ENCODE data around the gene SANBR.
A peak's percentile ranks its signal among the peaks of the same experiment; 100 is the strongest.

The SANBR gene

DNA sequence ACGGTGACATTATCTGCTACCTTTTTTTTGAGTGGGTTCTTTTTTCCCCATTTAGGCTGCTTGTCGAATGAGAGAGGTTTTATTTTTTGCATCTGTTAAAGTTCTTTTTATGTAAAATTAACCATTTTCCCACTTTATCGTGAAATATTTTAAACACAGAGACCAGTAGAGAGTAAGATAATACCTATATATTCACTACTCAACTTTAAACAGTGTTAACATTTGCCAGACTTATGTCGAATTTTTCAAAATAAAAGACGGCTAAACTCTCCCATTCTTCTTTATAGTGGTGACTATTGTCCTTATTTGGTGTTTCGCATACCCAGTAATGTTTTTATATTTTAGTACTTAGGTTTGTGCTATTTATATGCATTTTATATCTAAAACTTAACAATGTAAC lies 46.9 kb upstream of the SANBR start:
- peaks cover 3% of the 10 kb centered on the region; the same call in 1 of the 2 replicates for H3K36me3 ChIP-seq (ENCODE audit: insufficient read depth, low read length)
- H3K27me3 ChIP-seq (ENCODE audit: insufficient read depth, low read length, poor library complexity, severe bottlenecking) = no peaks in the 10 kb centered on the region
- H3K9me3 ChIP-seq (ENCODE audit: insufficient read depth, low read depth, low read length) = no peaks in the 10 kb centered on the region
- H3K4me3 ChIP-seq (ENCODE audit: low read length, poor library complexity, severe bottlenecking) = peak overlapping the region; percentile 96
- H2AFZ ChIP-seq (ENCODE audit: low read length) = no peak overlapping the region; the same call in 1 of the 2 replicates
- H3K9me2 ChIP-seq (replicated peaks; ENCODE audit: low read depth, low read length) = no peaks in the 10 kb centered on the region
- no peak for TF ChIP-seq EZH2phosphoT487 (IDR thresholded peaks at IDR 0.05; ENCODE audit: borderline replicate concordance)
- TF ChIP-seq, protein P1, sequence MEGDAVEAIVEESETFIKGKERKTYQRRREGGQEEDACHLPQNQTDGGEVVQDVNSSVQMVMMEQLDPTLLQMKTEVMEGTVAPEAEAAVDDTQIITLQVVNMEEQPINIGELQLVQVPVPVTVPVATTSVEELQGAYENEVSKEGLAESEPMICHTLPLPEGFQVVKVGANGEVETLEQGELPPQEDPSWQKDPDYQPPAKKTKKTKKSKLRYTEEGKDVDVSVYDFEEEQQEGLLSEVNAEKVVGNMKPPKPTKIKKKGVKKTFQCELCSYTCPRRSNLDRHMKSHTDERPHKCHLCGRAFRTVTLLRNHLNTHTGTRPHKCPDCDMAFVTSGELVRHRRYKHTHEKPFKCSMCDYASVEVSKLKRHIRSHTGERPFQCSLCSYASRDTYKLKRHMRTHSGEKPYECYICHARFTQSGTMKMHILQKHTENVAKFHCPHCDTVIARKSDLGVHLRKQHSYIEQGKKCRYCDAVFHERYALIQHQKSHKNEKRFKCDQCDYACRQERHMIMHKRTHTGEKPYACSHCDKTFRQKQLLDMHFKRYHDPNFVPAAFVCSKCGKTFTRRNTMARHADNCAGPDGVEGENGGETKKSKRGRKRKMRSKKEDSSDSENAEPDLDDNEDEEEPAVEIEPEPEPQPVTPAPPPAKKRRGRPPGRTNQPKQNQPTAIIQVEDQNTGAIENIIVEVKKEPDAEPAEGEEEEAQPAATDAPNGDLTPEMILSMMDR (conservative IDR thresholded peaks at IDR 0.05; ENCODE audit: low read length) = no peak
- H3K4me2 ChIP-seq (ENCODE audit: low read depth, low read length, poor library complexity, severe bottlenecking) = peak overlapping the region; percentile 99
- H3K79me2 ChIP-seq (ENCODE audit: insufficient read depth, low read length) = peaks cover 74% of the 10 kb centered on the region
- H3K9ac ChIP-seq (ENCODE audit: low read depth, low read length, poor library complexity, severe bottlenecking) = peak overlapping the region; percentile 82
- H3K4me1 ChIP-seq (ENCODE audit: insufficient read depth, low read length, poor library complexity, severe bottlenecking) = peaks cover 25% of the 10 kb centered on the region
- H3F3A ChIP-seq (ENCODE audit: low read depth) = no peaks in the 10 kb centered on the region
- H4K20me1 ChIP-seq (ENCODE audit: insufficient read depth, low read length, poor library complexity, severe bottlenecking) = peaks cover 37% of the 10 kb centered on the region

DNA sequence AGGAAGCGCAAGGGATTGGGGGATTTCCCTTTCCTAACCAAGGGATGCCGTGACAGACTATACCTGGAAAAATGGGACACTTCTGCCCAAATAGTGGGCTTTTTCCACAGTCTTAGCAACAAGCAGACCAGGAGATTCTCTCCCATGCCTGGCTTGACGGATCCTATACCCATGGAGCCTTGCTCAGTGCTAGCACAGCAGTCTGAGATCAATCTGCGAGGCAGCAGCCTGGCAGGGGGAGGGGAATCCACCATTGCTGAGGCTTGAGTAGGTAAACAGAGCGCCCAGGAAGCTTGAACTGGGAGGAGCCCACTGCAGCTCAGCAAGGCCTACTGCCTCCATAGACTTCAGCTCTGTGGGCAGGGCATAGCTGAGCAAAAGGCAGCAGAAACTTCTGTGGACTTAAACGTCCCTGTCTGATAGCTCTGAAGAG lies 44.4 kb upstream of the SANBR start:
- Histone ChIP-seq H2AFZ (ENCODE audit: low read length) (no peak overlapping the region), H3K4me1 (ENCODE audit: insufficient read depth, low read length, poor library complexity, severe bottlenecking) (peaks cover 20% of the 10 kb centered on the region), H4K20me1 (ENCODE audit: insufficient read depth, low read length, poor library complexity, severe bottlenecking) (peaks cover 42% of the 10 kb centered on the region), H3K4me3 (ENCODE audit: low read length, poor library complexity, severe bottlenecking) (no peak overlapping the region), H3K9me2 (replicated peaks; ENCODE audit: low read depth, low read length) (no peaks in the 10 kb centered on the region), H3F3A (ENCODE audit: low read depth) (no peaks in the 10 kb centered on the region), H3K4me2 (ENCODE audit: low read depth, low read length, poor library complexity, severe bottlenecking) (peak overlapping the region; percentile 99), H3K79me2 (ENCODE audit: insufficient read depth, low read length) (peaks cover 91% of the 10 kb centered on the region), H3K36me3 (ENCODE audit: insufficient read depth, low read length) (peaks cover 6% of the 10 kb centered on the region; the same call in 1 of the 2 replicates), H3K27me3 (ENCODE audit: insufficient read depth, low read length, poor library complexity, severe bottlenecking) (no peaks in the 10 kb centered on the region), H3K9ac (ENCODE audit: low read depth, low read length, poor library complexity, severe bottlenecking) (no peak overlapping the region), H3K9me3 (ENCODE audit: insufficient read depth, low read depth, low read length) (no peaks in the 10 kb centered on the region)
- TF ChIP-seq, protein P1 (conservative IDR thresholded peaks at IDR 0.05; ENCODE audit: low read length) = no peak
- no peak for TF ChIP-seq EZH2phosphoT487 (IDR thresholded peaks at IDR 0.05; ENCODE audit: borderline replicate concordance)

DNA sequence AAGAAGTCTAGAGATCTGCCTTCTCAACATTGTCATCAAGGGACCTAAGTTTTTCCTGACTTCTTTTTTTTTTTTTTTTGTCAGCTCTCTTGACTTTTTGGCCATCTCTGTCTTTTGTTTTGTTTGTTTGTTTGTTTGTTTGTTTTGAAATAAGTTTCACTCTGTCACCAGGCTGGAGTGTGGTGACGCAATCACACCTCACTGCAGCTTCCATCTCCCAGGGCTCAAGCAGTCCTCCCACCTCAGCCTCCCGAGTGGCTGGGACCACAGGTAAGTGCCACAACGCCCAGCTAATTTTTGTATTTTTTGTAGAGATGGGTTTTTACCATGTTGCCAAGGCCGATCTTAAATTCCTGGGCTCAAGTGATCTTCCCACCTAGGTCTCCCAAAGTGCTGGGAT lies 42.0 kb upstream of the SANBR start:
- peaks cover 6% of the 10 kb centered on the region; the same call in 1 of the 2 replicates for H3K36me3 ChIP-seq (ENCODE audit: insufficient read depth, low read length)
- H3K9me2 ChIP-seq (replicated peaks; ENCODE audit: low read depth, low read length) = no peaks in the 10 kb centered on the region
- H3K27me3 ChIP-seq (ENCODE audit: insufficient read depth, low read length, poor library complexity, severe bottlenecking) = no peaks in the 10 kb centered on the region
- H4K20me1 ChIP-seq (ENCODE audit: insufficient read depth, low read length, poor library complexity, severe bottlenecking) = peaks cover 41% of the 10 kb centered on the region
- no peak overlapping the region for H2AFZ ChIP-seq (ENCODE audit: low read length)
- no peak overlapping the region for H3K9ac ChIP-seq (ENCODE audit: low read depth, low read length, poor library complexity, severe bottlenecking)
- H3K4me1 ChIP-seq (ENCODE audit: insufficient read depth, low read length, poor library complexity, severe bottlenecking) = peaks cover 10% of the 10 kb centered on the region
- no peaks in the 10 kb centered on the region for H3F3A ChIP-seq (ENCODE audit: low read depth)
- H3K4me2 ChIP-seq (ENCODE audit: low read depth, low read length, poor library complexity, severe bottlenecking) = no peak overlapping the region
- H3K9me3 ChIP-seq (ENCODE audit: insufficient read depth, low read depth, low read length) = no peaks in the 10 kb centered on the region
- H3K4me3 ChIP-seq (ENCODE audit: low read length, poor library complexity, severe bottlenecking) = no peak overlapping the region
- TF ChIP-seq EZH2phosphoT487 (IDR thresholded peaks at IDR 0.05; ENCODE audit: borderline replicate concordance) = no peak
- TF ChIP-seq, protein P1 (conservative IDR thresholded peaks at IDR 0.05; ENCODE audit: low read length) = no peak
- peaks cover 72% of the 10 kb centered on the region for H3K79me2 ChIP-seq (ENCODE audit: insufficient read depth, low read length)

Measured in Loucy (cell line).